ENCODE results near the gene GPR153. TPM values are rescaled to one million over a fixed set of nuclear protein-coding genes. Genes with fewer than 3 reads are reported as not detected.

GPR153 gene
- total and polyA plus RNA-seq, 4 donors: 0.37 to 5.9 (median 2.7) TPM

- H3K9ac ChIP-seq (ENCODE audit: low read depth in 1 of 2, low read length in 2 of 2): no peak overlapping the region
- H3K9me3 ChIP-seq (ENCODE audit: control insufficient read depth in 4 of 4, low read length in 3 of 4): no peaks in the 10 kb centered on the region
- 81% methylated on average over 12 of the region's 12 CpGs for WGBS
- no peak overlapping the region for H3K4me3 ChIP-seq (ENCODE audit: low read depth in 1 of 3, low read length in 3 of 3)
- no peaks in the 10 kb centered on the region for H3K4me1 ChIP-seq (ENCODE audit: control insufficient read depth in 4 of 4, insufficient read depth in 4 of 4, low read length in 3 of 4)
- H3K27ac ChIP-seq (ENCODE audit: low read depth in 1 of 2, low read length in 2 of 2): no peak overlapping the region
- TF ChIP-seq NR2F2 (IDR thresholded peaks at IDR 0.05) (no peak), YY1 (IDR thresholded peaks at IDR 0.05) (no peak)
- H3K27me3 ChIP-seq (ENCODE audit: control insufficient read depth in 4 of 4, insufficient read depth in 4 of 4, low read length in 3 of 4): no peaks in the 10 kb centered on the region
- DNase-seq (ENCODE audit: low spot score): no peak
- H3K36me3 ChIP-seq (ENCODE audit: control insufficient read depth in 4 of 4, insufficient read depth in 3 of 4, low read depth in 1 of 4, low read length in 3 of 4): no peaks in the 10 kb centered on the region
These were observed 10.7 kb upstream of the GPR153 start for GRCh38 chr1:6271554-6271953.

- no peaks in the 10 kb centered on the region for H3K27me3 ChIP-seq (ENCODE audit: control insufficient read depth in 4 of 4, insufficient read depth in 4 of 4, low read length in 3 of 4)
- no peaks in the 10 kb centered on the region for H3K4me1 ChIP-seq (ENCODE audit: control insufficient read depth in 4 of 4, insufficient read depth in 4 of 4, low read length in 3 of 4)
- no peaks in the 10 kb centered on the region for H3K36me3 ChIP-seq (ENCODE audit: control insufficient read depth in 4 of 4, insufficient read depth in 3 of 4, low read depth in 1 of 4, low read length in 3 of 4)
- TF ChIP-seq TAF1 (conservative IDR thresholded peaks at IDR 0.05): no peak
- no peak for TF ChIP-seq YY1 (IDR thresholded peaks at IDR 0.05)
- TF ChIP-seq MAX (IDR thresholded peaks at IDR 0.05): no peak
- TF ChIP-seq HNF4G (IDR thresholded peaks at IDR 0.05): no peak
- TF ChIP-seq EGR1 (IDR thresholded peaks at IDR 0.05; ENCODE audit: low read depth in 2 of 2): no peak
- no peak for TF ChIP-seq JUND (IDR thresholded peaks at IDR 0.05)
- TF ChIP-seq HNF4A (conservative IDR thresholded peaks at IDR 0.05): no peak
- TF ChIP-seq, protein P1, sequence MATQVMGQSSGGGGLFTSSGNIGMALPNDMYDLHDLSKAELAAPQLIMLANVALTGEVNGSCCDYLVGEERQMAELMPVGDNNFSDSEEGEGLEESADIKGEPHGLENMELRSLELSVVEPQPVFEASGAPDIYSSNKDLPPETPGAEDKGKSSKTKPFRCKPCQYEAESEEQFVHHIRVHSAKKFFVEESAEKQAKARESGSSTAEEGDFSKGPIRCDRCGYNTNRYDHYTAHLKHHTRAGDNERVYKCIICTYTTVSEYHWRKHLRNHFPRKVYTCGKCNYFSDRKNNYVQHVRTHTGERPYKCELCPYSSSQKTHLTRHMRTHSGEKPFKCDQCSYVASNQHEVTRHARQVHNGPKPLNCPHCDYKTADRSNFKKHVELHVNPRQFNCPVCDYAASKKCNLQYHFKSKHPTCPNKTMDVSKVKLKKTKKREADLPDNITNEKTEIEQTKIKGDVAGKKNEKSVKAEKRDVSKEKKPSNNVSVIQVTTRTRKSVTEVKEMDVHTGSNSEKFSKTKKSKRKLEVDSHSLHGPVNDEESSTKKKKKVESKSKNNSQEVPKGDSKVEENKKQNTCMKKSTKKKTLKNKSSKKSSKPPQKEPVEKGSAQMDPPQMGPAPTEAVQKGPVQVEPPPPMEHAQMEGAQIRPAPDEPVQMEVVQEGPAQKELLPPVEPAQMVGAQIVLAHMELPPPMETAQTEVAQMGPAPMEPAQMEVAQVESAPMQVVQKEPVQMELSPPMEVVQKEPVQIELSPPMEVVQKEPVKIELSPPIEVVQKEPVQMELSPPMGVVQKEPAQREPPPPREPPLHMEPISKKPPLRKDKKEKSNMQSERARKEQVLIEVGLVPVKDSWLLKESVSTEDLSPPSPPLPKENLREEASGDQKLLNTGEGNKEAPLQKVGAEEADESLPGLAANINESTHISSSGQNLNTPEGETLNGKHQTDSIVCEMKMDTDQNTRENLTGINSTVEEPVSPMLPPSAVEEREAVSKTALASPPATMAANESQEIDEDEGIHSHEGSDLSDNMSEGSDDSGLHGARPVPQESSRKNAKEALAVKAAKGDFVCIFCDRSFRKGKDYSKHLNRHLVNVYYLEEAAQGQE (IDR thresholded peaks at IDR 0.05): no peak
- no peak for TF ChIP-seq NR2F2 (IDR thresholded peaks at IDR 0.05)
- no peak for TF ChIP-seq ATF3 (IDR thresholded peaks at IDR 0.05)
- no peak for TF ChIP-seq FOXA2 (IDR thresholded peaks at IDR 0.05)
- TF ChIP-seq GABPA (IDR thresholded peaks at IDR 0.05 in 1 of 2, conservative IDR thresholded peaks at IDR 0.05 in 1 of 2): no peak
- TF ChIP-seq, protein P2, sequence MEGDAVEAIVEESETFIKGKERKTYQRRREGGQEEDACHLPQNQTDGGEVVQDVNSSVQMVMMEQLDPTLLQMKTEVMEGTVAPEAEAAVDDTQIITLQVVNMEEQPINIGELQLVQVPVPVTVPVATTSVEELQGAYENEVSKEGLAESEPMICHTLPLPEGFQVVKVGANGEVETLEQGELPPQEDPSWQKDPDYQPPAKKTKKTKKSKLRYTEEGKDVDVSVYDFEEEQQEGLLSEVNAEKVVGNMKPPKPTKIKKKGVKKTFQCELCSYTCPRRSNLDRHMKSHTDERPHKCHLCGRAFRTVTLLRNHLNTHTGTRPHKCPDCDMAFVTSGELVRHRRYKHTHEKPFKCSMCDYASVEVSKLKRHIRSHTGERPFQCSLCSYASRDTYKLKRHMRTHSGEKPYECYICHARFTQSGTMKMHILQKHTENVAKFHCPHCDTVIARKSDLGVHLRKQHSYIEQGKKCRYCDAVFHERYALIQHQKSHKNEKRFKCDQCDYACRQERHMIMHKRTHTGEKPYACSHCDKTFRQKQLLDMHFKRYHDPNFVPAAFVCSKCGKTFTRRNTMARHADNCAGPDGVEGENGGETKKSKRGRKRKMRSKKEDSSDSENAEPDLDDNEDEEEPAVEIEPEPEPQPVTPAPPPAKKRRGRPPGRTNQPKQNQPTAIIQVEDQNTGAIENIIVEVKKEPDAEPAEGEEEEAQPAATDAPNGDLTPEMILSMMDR (IDR thresholded peaks at IDR 0.05; ENCODE audit: low read depth, low read length, missing input control): no peak
- TF ChIP-seq, protein P3, sequence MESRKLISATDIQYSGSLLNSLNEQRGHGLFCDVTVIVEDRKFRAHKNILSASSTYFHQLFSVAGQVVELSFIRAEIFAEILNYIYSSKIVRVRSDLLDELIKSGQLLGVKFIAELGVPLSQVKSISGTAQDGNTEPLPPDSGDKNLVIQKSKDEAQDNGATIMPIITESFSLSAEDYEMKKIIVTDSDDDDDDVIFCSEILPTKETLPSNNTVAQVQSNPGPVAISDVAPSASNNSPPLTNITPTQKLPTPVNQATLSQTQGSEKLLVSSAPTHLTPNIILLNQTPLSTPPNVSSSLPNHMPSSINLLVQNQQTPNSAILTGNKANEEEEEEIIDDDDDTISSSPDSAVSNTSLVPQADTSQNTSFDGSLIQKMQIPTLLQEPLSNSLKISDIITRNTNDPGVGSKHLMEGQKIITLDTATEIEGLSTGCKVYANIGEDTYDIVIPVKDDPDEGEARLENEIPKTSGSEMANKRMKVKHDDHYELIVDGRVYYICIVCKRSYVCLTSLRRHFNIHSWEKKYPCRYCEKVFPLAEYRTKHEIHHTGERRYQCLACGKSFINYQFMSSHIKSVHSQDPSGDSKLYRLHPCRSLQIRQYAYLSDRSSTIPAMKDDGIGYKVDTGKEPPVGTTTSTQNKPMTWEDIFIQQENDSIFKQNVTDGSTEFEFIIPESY (IDR thresholded peaks at IDR 0.05): no peak
- TF ChIP-seq RXRA (IDR thresholded peaks at IDR 0.05): no peak
- no peak for TF ChIP-seq RAD21 (IDR thresholded peaks at IDR 0.05)
- TF ChIP-seq SP1 (IDR thresholded peaks at IDR 0.05): no peak
- TF ChIP-seq FOXA1 (IDR thresholded peaks at IDR 0.05): no peak
- no peak overlapping the region for H3K9ac ChIP-seq (ENCODE audit: low read depth in 1 of 2, low read length in 2 of 2)
- 72% methylated on average over 4 of the region's 4 CpGs for WGBS
- no peaks in the 10 kb centered on the region for H3K9me3 ChIP-seq (ENCODE audit: control insufficient read depth in 4 of 4, low read length in 3 of 4)
- H3K4me3 ChIP-seq (ENCODE audit: low read depth in 1 of 3, low read length in 3 of 3): no peak overlapping the region
- H3K27ac ChIP-seq (ENCODE audit: low read depth in 1 of 2, low read length in 2 of 2): no peak overlapping the region
- DNase-seq (ENCODE audit: low spot score): no peak
These were observed 10.1 kb upstream of the GPR153 start for GRCh38 chr1:6271006-6271405.

Data from liver (tissue), 9 donors.